Activated T-helper 1 cell treated with Interleukin-2 at 50 U/mL for 16 hours (primary cell): Measurements from ENCODE around the gene WIPF3.

Experiments used
- DNase-seq: peaks from one replicate; pipeline ENCODE4 v3.0.0-alpha.2; 2020; ENCODE audit warnings: low read depth

Gene WIPF3

GRCh38 chr7:29847916-29848315 lies 41.6 kb downstream of the WIPF3 start:
- no peak for DNase-seq

DNA sequence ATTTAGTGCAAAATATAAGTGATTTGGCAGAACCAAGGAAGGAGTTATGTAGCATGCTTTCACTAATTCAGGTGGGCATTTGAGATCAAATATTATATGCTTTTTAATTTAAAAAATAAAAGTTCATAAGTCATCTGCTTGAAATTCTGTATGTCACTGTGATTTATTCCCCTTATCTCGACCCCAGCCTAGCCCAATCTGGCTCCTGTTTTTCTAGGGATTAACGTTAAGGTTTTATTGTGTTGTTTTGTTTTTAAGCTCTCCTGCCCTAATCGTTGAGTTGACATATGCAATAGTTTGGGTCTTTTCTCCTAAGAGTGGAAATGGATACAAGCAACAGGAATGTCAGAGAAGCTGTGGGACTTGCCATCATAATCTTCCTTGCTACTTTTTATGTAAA lies 42.6 kb downstream of the WIPF3 start:
- DNase-seq = no peak

DNA sequence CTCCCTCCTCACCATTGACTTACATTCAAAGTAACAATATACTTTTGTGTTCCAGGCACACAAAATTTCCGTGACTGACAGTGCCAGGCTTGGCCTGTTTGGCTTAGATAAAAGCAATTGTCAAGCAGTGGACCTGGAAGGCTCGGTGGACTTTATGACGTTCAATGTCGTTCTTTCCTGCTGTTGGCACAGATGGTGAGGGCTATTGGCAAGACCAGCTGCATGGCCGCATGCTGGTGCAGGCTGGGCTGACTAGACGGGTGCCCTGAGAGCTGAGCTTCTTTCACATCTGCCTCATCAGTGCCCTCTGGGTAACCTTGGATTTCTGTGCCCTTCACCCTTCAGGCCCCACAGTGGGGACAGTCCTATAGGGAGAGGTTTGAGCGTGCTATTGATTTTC lies 45.2 kb downstream of the WIPF3 start:
- DNase-seq = no peak

DNA sequence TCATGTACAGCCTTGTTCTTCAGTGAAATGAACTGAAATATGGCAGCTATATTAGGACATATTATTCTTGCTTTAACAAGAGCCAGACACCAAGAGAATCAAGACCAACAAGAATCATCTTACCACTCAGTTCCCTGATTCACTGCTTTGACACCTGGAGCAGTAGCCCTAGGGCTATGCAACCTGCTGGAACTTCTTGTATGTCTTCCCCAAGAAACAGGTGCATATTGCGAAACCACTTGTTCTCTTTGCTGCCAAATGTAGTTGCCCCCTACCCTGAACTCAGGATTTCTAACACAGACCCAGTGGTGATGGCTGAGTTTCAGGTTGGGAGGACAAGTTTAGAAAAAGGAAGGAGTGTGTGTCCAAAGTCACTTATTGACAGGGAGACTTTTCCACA lies 46.1 kb downstream of the WIPF3 start:
- no peak for DNase-seq

DNA sequence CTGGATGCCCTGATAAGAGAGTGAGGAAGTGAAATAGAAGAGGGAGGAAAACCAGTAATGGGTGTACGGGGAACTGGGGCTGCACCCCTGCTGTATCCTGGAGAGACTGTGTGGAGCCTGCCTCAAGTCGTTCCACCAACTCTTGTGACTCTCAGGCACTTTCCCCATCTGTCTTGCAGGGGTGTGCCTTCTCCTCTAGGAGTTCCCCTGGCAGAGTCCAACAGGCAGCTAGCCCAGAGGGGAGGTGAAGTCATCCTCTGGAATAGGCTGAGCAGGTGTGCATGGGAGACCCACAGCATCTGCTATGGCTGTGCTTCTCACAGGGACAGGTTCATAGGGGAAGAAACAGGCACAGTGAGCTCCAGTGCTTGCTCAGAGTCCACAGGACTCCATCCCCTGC lies 46.8 kb downstream of the WIPF3 start:
- no peak for DNase-seq

DNA sequence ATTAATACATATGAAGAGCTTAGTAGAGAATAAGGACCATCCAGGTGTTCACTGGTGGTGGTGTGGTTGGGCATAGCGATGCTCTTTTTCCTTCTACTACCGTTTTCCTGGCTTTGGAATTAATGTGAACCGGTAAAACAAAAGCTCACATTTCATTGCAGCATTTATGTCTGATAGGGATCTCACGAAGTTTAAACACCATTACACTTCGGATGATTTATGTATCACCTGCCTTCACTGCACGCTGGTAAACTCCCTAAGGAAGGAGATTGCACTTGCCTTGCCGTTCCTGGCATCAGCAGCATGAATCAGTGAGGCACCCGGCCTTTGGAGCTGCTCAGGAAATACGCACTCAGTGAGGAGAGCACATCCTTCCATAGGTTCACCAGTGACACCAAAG lies 47.5 kb downstream of the WIPF3 start:
- no peak for DNase-seq

DNA sequence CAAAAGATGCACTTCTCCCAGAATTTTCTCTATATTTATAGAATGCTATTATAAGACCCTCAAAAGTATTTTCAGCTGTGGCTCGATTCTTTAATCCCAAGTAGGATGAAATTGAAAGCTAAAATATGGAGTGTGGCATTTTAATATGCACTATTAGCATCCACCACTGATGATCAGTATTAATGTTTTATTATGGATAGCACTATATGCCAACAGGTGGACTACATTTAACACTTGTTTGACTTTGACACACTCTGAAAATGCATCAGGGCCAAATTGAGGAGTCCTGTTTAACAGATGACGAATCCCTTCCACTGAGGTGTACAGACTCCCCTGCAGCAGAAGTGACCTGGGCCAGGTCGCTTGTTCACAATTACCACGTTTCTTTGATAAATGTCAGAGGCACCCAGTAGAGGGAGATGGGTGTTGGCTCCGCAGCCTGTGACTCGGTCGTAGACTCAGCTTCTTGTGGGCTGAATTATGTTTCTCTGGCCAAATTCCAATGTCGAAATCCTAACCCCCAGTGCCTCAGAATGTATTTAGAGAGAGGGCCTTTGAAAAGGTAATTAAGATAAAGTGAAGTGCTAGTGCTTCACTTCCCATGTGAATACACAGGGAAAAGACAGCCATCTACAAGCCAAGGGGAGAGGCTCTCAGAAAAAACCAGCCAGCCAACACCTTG lies 48.1 kb downstream of the WIPF3 start:
- DNase-seq = no peak

DNA sequence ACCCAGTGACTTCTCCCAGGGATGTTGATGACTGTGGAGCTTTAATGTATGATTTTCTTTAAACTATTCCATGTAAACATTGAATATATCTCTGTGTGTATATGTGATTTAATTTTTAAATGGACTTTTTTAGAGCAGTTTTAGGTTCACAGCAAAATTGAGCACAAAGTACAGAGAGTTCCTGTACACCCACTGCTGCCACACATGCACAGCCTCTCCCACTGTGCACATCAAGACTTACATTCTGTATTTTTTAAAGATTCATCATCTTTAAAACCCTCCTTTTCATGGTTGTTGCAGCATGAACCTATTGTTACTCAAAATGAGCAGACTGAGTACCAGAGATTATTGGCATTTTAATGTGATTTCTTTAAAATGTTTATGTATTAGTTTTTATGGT lies 51.3 kb downstream of the WIPF3 start:
- no peak for DNase-seq

GRCh38 chr7:29858191-29858951 lies 52.1 kb downstream of the WIPF3 start:
- DNase-seq = no peak

- DNase-seq = no peak
Observed at GRCh38 chr7:29859104-29859503, 52.8 kb downstream of the WIPF3 start.

- no peak for DNase-seq
Observed at GRCh38 chr7:29859524-29860185, 53.3 kb downstream of the WIPF3 start.

- DNase-seq = no peak
Observed at GRCh38 chr7:29860186-29860585, 53.9 kb downstream of the WIPF3 start.

- DNase-seq = no peak
Observed at GRCh38 chr7:29861884-29862283, 55.6 kb downstream of the WIPF3 start.

- no peak for DNase-seq
Observed at GRCh38 chr7:29864656-29865055, 58.3 kb downstream of the WIPF3 start.

GRCh38 chr7:29865526-29865925 lies 59.2 kb downstream of the WIPF3 start:
- DNase-seq = no peak

- no peak for DNase-seq
Observed at GRCh38 chr7:29866490-29866930, 60.2 kb downstream of the WIPF3 start.

DNA sequence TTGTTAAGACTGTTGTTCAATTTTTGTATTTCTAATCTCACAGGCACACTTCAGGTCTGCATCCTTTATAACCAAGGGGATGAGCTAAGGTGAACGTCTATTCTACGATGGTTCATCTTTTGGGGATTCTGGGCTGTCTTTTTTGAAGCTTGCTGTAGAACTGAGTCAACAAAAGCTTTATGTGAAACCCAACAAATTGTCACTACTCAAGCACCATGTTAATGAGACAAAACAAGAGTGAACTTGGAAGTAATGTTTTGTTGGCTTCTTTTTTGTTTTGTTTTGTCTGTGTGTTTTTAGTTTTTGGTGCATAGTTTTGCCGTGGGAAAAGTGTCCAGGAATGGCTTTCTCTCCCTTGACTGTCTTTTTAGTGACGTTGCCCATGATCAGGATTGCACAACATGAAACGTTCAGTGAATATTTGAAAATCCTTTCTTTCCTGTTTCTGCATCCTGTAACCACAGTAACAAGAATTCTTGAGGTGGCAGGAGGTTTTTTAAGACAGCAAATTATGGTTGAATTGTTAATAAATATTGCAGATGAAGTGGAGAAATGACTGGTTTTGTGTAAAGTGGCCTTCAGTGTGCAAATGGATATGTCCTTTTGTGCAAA lies 65.6 kb downstream of the WIPF3 start:
- DNase-seq = no peak

DNA sequence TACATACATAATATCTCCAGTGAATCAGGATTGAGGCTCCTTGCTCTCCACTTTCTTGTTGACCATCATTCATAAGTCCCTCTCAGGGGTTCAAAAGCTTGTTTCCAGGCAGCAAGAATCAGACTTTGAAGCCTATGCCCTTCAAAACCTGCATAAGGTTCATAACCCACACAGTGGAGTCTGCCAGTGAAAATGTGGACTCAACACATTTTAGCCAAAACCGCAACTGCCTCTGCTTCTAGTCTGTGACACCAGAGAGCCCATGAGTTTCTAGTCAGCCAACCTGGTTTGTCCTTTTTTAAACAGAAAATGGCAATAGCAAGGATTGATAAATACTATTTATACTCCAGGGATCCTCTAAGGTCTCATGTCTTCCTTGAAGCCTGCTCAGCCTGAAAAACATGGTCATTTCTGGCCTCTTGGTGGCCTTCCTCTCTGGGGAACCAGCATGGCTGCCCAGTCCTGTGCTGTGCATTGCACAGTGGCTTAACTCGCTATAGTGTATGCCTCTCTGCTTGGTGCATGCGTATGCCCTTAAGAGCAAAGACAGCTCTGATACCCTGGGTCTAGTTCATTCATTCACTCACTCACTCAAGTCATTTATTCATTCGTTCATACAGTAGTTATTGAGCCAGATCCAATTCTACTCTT lies 67.5 kb downstream of the WIPF3 start:
- no peak for DNase-seq

DNA sequence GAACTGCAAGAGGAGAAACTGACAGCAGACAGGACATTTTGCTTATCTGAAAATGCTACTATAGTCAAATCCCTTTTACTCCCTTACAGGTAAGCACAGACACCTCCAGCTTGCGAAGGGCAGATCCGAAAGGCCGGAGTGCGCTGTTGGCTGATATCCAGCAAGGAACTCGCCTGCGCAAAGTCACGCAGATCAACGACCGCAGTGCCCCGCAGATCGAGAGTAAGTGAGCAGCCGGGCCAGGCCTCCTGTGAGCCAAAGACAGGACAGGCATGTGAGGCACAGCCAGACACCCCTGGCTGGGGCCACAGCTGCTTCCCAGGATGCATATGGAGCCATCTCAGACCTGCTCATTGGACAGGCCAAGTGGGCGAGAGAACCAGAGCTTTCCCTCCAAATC lies 69.4 kb downstream of the WIPF3 start:
- no peak for DNase-seq

- no peak for DNase-seq
Observed at GRCh38 chr7:29877196-29877595, 70.9 kb downstream of the WIPF3 start.

- no peak for DNase-seq
Observed at GRCh38 chr7:29878081-29878688, 71.9 kb downstream of the WIPF3 start.

GRCh38 chr7:29879609-29880008 lies 73.3 kb downstream of the WIPF3 start:
- DNase-seq = no peak
